GOT3 (cell line): ENCODE data around the gene ABCC2.
"Not testable (repeated sequence)": the region's sequence is repeated elsewhere in the genome, so short reads cannot be mapped to it uniquely, and the experiment has no call there.

ENCODE experiments used
- DNase-seq: peaks from one replicate; lab custom pipeline; 2025; ENCODE audit warnings: mixed read lengths; lab: John Stamatoyannopoulos, UW

ABCC2 gene

GRCh38 chr10:99782447-99783286 is at the start of gene ABCC2:
Gene ABCC2, plus strand, starts transcription at chr10:99782640. Its CDS starts 205 bp downstream, at chr10:99782845.
- DNase-seq: no peak

DNA sequence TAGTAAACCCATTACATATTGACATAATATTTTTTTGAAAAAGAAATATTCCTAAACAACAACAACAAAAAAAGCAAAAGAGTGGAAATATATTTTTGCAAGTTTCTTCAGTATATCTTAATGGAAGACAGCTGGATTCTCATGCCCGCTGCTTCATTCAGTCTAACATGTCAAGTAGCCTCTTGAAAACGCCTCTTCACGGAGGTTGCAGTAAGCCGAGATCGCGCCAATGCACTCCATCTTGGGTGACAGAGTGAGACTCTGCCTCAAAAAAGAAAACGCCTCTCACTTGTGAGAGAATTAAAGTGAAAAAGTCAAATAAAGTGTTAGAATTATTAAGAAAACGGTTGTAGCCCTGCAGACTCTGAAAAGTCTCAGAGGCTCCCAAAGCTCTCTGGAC is 49.1 kb upstream of the ABCC2 start:
- DNase-seq: no peak

GRCh38 chr10:99734111-99734510 is 48.3 kb upstream of the ABCC2 start:
- not testable (repeated sequence) for DNase-seq

- DNase-seq: no peak
These were observed 42.2 kb upstream of the ABCC2 start for GRCh38 chr10:99740260-99740659.

DNA sequence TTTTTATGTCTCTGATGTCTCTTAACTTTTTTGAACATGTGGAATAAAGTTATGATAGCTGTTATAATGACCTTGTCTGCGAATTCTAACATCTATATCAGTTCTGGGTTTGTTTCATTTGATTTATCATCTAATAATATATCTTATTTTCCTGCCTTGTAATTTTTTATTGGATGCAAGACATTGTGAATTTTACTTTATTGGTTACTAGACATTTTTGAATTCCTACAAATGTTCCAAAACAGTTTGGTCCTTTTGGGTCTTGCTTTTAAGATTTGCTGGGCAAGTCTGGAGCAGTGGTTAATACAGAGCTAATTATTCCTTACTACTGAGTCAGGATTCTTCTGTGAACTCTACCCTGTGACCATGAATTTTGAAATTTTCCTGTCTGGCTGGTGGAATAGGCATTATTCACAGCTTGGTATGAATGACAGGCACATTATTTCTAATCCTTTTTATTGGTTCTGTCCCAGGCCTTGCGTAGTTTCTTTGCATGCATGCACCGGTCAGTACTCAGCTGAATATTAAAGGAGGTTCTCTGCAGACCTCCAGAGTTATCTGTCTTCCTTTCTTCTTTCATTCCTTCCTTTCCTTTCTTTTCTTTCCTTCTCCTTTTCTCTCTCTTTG is 41.4 kb upstream of the ABCC2 start:
- DNase-seq: no peak

- no peak for DNase-seq
These were observed 40.2 kb upstream of the ABCC2 start for GRCh38 chr10:99742254-99742653.

DNA sequence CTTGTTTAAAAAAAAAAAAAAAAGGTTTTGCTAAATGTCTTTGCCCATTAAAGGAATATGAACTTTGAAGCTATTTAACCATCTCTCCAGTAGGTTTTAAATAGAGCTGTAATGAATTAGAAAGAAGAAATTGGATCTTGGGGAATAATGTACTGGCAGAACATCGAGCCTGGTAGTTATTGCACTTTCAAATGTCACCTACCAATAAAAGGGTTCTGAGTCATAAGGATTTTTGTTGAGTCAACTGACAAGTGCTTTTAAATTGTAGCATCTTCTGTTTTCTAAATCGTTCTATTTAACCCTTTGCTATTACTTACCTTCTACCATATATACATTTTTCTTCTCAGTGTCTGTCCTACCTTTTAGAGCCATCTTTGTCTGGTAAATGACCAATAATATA is 39.7 kb upstream of the ABCC2 start:
- no peak for DNase-seq

DNA sequence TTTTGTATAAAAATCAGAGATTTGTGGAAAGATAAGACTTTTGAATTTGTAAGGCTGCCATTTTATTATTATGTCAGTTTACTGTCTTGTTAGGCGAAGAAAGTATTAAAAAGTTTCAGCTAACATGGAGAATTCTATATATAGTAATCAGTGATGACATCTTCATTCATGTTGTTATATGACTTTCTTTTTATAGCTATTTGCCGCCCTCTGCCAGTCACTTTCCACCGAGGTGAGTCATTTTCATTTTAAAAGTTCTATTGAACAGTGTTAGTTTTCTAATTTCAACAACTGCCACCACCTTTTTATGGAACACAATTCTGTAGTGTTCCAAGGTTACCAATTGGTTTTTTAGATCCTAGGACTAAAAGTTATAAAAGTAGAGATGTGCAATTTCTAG is 38.6 kb upstream of the ABCC2 start:
- DNase-seq: no peak

DNA sequence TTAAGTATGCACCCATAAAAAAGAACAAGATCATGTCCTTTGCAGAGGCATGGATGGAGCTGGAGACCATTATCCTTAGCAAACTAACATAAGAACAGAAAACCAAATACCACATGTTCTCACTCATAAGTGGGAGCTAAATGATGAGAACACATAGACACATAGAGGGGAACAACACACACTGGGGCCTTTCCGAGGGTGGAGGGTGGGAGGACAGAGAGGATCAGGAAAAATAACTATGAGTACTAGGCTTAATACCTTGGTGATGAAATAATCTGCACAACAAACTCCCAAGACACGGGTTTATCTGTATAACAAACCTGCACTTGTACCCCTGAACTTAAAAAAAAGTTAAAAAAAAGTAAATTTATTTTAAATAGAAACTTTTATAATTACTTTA is 36.3 kb upstream of the ABCC2 start:
- not testable (repeated sequence) for DNase-seq

DNA sequence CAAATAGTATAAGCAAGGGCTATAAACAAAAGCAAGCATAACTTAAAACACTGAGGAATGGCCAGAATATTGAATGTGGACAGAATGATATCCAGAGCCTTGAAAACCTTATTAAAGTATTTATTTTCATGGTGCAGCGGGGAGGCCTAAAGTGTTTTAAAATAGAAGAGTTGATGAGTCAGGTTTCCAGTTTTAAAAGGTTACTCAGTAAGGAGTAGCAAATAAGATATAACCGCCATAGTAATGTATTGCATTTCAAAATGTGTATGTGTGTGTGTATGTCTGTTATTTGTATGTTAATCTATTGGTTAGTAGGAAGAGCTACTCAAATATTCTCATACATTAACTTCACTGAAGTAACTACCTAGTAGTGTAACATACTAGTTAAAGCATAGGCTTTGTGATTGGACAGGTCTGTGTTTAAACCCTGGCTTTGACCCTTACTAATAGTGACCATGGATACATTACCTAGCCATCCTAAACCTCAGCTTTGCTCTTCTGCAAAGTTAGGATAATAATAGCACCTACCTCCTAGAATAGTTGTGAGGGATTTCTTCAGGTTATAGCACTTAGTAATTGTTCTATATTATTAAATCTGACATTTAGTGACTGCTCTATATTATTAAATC is 33.5 kb upstream of the ABCC2 start:
- DNase-seq: no peak

DNA sequence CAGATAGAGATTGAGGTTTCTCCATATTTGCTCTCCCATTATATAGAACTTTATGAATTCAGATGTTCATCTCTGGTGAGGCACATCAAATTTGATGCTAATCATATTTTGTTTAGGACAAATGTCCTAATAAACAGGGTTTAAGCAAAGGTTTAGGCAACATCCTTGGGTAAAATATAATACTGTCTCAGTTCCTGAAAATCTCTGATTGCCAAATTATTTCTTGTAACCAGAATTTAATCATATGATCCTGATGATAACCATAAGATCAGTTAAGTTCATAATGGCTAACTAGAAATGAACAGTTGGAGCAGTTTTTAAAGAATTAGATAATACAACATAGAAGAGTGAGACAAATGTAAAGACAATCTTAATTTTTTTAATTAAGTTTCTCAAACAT is 31.8 kb upstream of the ABCC2 start:
- DNase-seq: no peak

DNA sequence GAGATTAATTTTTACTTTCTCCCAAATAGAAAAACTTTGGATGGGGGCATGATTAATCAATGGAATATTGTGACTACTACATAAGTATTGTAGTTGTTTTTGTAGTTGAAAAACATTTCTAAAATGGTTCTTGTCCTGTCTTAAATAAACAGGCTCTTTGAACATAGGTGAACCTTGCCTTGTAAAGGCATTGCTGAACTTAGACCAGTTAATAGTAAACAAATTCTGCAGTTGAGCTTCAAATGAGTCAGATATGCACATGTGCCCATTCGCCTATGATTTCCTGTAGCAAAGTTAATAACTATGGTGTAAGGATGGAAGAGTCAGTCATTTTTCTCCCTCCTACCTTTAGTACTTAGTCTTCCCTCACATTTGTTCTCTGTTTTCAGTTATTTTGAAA is 27.8 kb upstream of the ABCC2 start:
- DNase-seq: no peak

DNA sequence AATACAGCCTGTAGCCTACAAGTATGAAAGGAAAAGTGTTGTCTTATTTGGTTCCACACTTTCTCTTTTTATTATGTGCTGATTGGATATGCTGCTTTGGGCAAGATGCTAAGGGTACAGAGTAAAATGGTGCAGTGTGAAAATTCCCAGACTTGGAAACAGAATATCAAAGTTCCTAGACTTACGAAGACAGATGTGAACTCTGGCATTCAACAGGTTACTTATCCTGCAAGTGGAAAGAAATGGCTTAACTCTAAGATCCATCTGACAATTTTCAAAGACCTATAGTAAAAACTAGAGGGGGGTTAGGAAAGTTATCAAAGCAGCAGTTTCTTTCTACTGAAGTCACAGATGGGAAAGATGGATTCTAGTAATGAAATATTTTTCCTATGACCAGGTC is 26.3 kb upstream of the ABCC2 start:
- DNase-seq: no peak

- DNase-seq: no peak
These were observed 24.1 kb upstream of the ABCC2 start for GRCh38 chr10:99758211-99758891.

- DNase-seq: no peak
These were observed 22.1 kb upstream of the ABCC2 start for GRCh38 chr10:99760321-99760720.

DNA sequence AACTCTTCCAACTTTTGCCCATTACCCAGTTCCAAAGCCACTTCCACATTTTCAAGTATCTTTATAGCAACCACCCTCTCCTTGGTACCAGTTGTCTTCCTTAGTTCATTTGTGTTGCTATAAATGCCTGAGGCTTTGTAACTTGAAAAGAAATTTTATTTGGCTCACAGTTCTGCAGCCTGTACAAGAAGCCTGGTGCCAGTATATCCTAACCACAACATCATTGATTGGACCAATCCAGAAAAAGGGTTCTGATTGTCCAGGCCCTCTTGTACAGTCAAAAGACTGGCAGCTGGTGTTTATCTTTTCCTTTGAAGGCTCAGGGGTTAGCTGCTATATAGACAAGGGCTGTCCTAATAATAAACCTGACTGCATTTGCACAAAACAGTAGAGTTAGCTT is 21.1 kb upstream of the ABCC2 start:
- no peak for DNase-seq

DNA sequence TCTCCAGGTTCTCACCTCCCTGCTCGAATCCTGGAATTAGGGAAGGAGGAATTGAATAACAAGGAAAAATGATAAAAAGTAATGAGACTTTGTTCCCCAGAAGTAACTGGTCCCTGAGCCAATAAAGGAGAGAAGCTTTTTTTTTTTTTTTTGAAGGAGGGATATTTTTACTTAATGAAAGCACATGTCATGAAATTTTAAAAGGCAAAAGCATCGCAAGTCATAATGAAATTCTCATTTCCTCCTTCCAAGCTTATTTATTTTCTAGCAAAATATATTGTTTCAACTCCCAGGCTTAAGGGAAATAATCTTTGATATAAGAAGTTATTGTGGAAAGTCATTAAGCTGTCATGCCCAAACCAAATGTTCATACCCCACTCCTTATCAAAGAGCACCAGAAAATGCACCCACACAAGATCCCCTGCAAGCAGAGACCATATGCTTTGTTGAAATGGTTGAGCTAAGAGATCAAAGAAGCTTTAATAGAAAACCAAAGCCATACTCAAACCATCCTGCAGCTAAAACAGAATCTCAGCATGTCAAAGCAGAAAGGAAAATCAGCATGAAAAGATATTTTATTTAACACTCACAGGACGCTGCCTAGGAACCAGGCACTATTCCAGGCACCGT is 16.7 kb upstream of the ABCC2 start:
- DNase-seq: no peak

GRCh38 chr10:99766302-99766681 is 16.1 kb upstream of the ABCC2 start:
- DNase-seq: no peak

DNA sequence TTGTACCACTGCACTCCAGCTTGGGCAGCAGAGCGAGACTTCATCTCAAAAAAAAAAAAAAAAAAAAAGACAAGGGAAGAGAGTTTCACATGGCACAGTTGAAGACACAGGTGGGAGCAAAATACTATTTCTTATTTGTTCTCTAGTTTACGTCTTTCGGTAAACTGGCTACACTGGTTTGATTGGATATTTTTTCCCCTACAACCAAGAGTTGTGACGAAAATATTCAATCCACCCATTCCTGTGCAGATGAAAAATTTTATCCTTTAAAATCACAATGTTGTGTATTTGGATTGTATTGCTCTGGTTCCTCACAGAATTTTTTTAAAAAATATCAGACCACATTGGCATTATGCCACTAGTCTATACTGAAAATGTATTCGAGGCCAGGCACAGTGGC is 14.5 kb upstream of the ABCC2 start:
- DNase-seq: no peak

DNA sequence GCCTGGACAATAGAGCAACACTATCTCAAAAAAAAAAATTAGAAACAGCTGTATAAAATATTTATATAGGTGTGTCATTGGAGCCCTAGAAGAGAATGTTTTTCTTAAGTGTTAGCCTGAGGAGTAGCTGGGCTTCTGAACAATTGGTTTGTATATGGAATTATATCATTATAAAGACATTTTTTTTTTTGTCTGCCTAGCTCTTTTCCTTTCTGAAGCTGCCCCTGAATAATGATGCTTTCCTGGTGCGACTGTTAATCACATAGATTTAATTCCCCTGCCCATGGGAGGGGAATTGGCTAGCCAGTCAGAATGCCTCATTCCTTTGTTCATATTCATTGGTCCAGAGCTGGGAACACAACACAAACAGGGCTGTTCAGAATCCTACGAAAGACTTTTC is 13.9 kb upstream of the ABCC2 start:
- DNase-seq: no peak

GRCh38 chr10:99769706-99770105 is 12.7 kb upstream of the ABCC2 start:
- DNase-seq: no peak

- no peak for DNase-seq
These were observed 11.9 kb upstream of the ABCC2 start for GRCh38 chr10:99770408-99771045.
